Right cardiac atrium (tissue), 5 donors: ENCODE results near the gene PXDN. TPM values are rescaled to one million over a fixed set of nuclear protein-coding genes. Genes with fewer than 3 reads are reported as not detected.
"Not testable (repeated sequence)": the region's sequence is repeated elsewhere in the genome, so short reads cannot be mapped to it uniquely, and the experiment has no call there.

Experiments used
- ATAC-seq, 2 donors: fragments of 200-7000 bp; cut with Tn5 transposase; one replicate each; pipeline versions ENCODE4 v1.8.0 to v1.9.1; 2020; ENCODE audit warnings: moderate library complexity in 2 of 2, mild to moderate bottlenecking in 1 of 2
- DNase-seq, 3 donors: peaks; one replicate each; pipeline ENCODE4 v3.0.0-alpha.2; 2020
- H3K27ac ChIP-seq: one replicate; pipeline ENCODE4 v1.5.1; 2013; ENCODE audit warnings: mild to moderate bottlenecking, low read length, control low read depth, moderate library complexity
- H3K27me3 ChIP-seq: one replicate; pipeline ENCODE4 v1.6.1; 2013; ENCODE audit not compliant: control insufficient read depth, insufficient read depth
- H3K4me1 ChIP-seq: one replicate; pipeline ENCODE4 v1.6.1; 2013; ENCODE audit warnings: low read length; ENCODE audit not compliant: control insufficient read depth, insufficient read depth
- H3K4me3 ChIP-seq: one replicate; pipeline ENCODE4 v1.5.1; 2013; ENCODE audit warnings: low read length, control low read depth
- H3K9me3 ChIP-seq: one replicate; pipeline ENCODE4 v1.6.1; 2013; ENCODE audit warnings: low read length; ENCODE audit not compliant: control insufficient read depth
- WGBS: extraction: QIAGEN DNeasy Blood & Tissue Kit; methylation state at CpG from one replicate; pipeline ENCODE4 v1.1.7; 2013; 5-methylcytosine and 5-hydroxymethylcytosine counted together
- intact Hi-C, 4 donors: fragments of 100-400 bp; cut with DNase I; formaldehyde crosslinking; loops; one replicate each; pipeline versions ENCODE4 v1.11.0 to v1.14.0; 2022 to 2023
- polyA plus RNA-seq: library from polyadenylated mRNA; stranded (reverse); fragments of 200-250 nt; gene quantifications from one replicate; pipeline ENCODE4 v1.2.3, GENCODE V29; 2013
- total RNA-seq, 4 donors: library from RNA; stranded (reverse); fragmentation: NEBNext Ultra II Directional; extraction: Animal tissue kit (Norgen Biotek cat#: 25700); gene quantifications; one replicate each; pipeline ENCODE4 v1.2.1, GENCODE V29; 2021
- donor health status: healthy with polysubstance abuse.
- donor health status: DM: no; HTN: yes; CAD: no.
- donor health status: DM: no; HTN: no; CAD: no.
- donor health status: DM: no; HTN: yes; CAD: no; lungs with severe emphysema.
- donor health status: DM: yes; HTN: yes; CAD: no.

The PXDN gene
- total and polyA plus RNA-seq, 5 donors, result 7.6 to 40.7 (median 18.7) TPM

DNA sequence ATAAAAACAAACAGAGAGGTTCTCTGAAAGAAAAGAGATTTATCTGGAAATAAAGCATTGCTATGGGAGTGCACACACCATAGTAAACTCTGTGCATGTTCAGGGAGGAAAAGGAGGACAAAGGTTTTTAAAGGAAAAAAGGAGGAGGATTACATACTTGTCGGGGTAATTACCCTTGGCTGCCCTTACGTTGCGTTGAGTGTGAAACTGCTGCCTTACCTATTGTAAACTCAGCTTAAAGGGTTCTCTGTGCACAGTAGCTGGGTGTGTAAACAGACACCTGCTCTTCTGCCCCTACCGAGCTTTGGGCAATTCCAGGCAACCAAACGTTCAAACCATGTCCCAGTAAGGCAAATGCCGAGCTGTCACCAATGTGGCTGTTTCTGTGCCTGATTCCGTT, 29.6 kb upstream of the PXDN start:
- Histone ChIP-seq H3K4me3 (no peak overlapping the region), H3K27me3 (no peaks in the 10 kb centered on the region), H3K27ac (no peak overlapping the region), H3K4me1 (no peaks in the 10 kb centered on the region), H3K9me3 (no peaks in the 10 kb centered on the region)
- ATAC-seq, result no peak
- DNase-seq, result no peak
- WGBS, result 76% methylated on average over 7 of the region's 7 CpGs
- intact Hi-C loops, result no loop called here

DNA sequence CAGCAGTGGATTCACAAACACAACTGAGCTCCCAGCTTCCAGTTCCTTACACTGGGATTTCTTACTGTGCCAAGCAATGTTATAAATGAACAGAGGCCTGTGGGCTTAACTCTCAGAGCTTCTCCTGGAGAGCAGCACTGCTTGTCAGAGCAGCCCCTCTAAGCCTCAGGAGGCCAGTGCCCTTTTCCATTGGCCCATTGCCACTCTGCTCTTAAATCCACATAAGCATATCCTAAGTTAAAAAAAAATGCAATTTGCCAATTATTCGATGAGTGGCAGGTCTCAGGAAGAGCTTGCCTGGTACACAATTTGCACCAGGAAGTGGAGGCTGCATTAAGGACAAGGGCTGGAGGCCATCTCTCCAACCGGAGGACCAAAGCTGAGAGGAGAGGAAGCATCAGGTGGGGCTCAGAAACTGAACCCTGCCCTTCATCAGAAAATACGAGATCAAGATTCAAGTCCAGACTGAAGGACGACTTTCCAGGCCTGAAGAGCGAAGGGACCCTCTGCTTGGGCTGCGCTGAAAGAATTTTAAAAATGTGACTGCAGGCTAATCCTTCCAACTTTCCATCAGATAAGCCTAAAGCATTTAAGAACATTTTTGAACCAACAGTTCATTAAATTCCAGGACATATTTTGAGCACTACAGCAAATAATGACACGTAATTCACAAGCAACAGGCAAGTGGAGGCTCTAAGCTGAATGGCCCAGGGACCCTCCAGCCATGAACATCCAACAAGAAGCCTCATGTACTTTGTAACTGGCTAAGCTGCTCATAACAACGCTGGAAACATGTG, 28.4 kb upstream of the PXDN start:
- Histone ChIP-seq H3K4me1 (no peaks in the 10 kb centered on the region), H3K4me3 (no peak overlapping the region), H3K27ac (no peak overlapping the region), H3K9me3 (no peaks in the 10 kb centered on the region), H3K27me3 (no peaks in the 10 kb centered on the region)
- ATAC-seq (no peak), DNase-seq (no peak)
- WGBS, result 78% methylated on average over 8 of the region's 8 CpGs
- intact Hi-C loops, result no loop called here

GRCh38 chr2:1771626-1772280, 27.4 kb upstream of the PXDN start:
- no peak for ATAC-seq
- no peak for DNase-seq
- no peaks in the 10 kb centered on the region for H3K4me1 ChIP-seq
- no peaks in the 10 kb centered on the region for H3K27me3 ChIP-seq
- WGBS, result 74% methylated on average over 3 of the region's 3 CpGs
- no peak overlapping the region for H3K27ac ChIP-seq
- H3K9me3 ChIP-seq, result no peaks in the 10 kb centered on the region
- intact Hi-C loops, result no loop called here
- no peak overlapping the region for H3K4me3 ChIP-seq

GRCh38 chr2:1770566-1771380, 26.5 kb upstream of the PXDN start:
- 92% methylated on average over 23 of the region's 23 CpGs for WGBS
- H3K4me1 ChIP-seq, result no peaks in the 10 kb centered on the region
- no peak for DNase-seq
- H3K27me3 ChIP-seq, result no peaks in the 10 kb centered on the region
- no peak overlapping the region for H3K4me3 ChIP-seq
- H3K27ac ChIP-seq, result no peak overlapping the region
- no peaks in the 10 kb centered on the region for H3K9me3 ChIP-seq
- no peak for ATAC-seq
- intact Hi-C loops, result no loop called here

- no peaks in the 10 kb centered on the region for H3K9me3 ChIP-seq
- no peaks in the 10 kb centered on the region for H3K4me1 ChIP-seq
- H3K27ac ChIP-seq, result no peak overlapping the region
- intact Hi-C loops, result no loop called here
- DNase-seq (peak; percentile 43 to 81 (median 74)), ATAC-seq (peak; percentile 55 to 75)
- no peak overlapping the region for H3K4me3 ChIP-seq
- no peaks in the 10 kb centered on the region for H3K27me3 ChIP-seq
- 64% methylated on average over 13 of the region's 13 CpGs for WGBS
These were observed 25.5 kb upstream of the PXDN start for GRCh38 chr2:1769703-1770422.

- DNase-seq (no peak), ATAC-seq (no peak)
- Histone ChIP-seq H3K4me3 (no peak overlapping the region), H3K9me3 (no peaks in the 10 kb centered on the region), H3K4me1 (no peaks in the 10 kb centered on the region), H3K27ac (no peak overlapping the region), H3K27me3 (no peaks in the 10 kb centered on the region)
- intact Hi-C loops, result no loop called here
- 95% methylated on average over 23 of the region's 23 CpGs for WGBS
These were observed 23.8 kb upstream of the PXDN start for GRCh38 chr2:1767939-1768691.

DNA sequence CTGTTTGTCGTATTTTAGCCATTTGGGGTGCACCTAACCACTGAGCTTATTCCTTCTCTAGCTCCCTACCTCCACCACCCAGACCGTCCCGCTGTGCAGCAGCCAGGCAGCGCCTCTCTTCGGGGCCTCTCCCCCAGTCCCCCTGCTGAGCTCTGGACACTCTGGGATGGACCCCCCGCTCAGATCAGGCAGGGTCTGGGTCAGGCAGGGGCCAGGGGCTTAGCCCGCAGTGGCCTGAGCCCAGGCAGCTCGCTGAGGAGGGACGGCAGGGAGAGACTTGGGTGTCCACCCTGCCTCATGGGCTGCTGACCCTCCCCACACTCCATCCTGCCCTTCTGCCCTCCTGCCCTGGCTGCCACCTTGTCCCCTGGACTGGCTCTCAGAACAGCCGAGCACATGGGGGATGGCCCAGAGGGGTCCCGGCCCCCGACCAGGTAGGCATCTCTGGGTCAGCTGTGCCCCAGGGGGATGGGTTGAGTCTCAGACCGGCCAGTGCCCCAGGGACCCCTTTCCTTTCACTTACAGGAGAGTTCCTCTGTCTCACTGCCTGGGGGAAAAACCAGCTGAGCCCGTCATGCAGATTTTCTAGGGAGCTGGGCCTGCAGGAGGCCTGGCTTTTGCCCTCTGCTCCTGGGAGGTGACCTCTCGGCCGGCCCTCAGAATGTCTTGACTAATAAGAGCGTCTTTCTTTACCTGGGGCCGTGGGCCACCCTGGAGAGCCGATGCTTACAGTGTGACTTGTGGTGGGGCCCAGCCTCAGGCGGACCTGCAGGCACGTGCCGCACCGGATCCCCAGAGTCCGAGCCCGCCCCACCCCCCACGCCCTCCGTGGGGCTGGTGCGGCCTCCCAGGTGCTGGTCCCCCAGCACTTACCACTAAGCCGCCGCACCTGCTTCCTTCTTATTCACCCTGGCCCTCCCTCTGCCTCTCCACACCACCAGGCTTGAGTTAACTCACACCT, 22.8 kb upstream of the PXDN start:
- Histone ChIP-seq H3K4me1 (no peaks in the 10 kb centered on the region), H3K4me3 (no peak overlapping the region), H3K27ac (no peak overlapping the region), H3K27me3 (no peaks in the 10 kb centered on the region), H3K9me3 (no peaks in the 10 kb centered on the region)
- intact Hi-C loops, result no loop called here
- ATAC-seq (peak; percentile 19 to 28), DNase-seq (peak in 1 of 3 donors; percentile 43)
- 81% methylated on average over 30 of the region's 30 CpGs for WGBS

GRCh38 chr2:1766425-1766824, 22.1 kb upstream of the PXDN start:
- ATAC-seq (peak in 1 of 2 donors; percentile 26), DNase-seq (no peak)
- H3K4me1 ChIP-seq, result no peaks in the 10 kb centered on the region
- no peaks in the 10 kb centered on the region for H3K27me3 ChIP-seq
- H3K9me3 ChIP-seq, result no peaks in the 10 kb centered on the region
- no peak overlapping the region for H3K27ac ChIP-seq
- 90% methylated on average over 6 of the region's 6 CpGs for WGBS
- H3K4me3 ChIP-seq, result no peak overlapping the region
- intact Hi-C loops, result no loop called here

GRCh38 chr2:1765201-1765600, 20.9 kb upstream of the PXDN start:
- H3K27ac ChIP-seq, H3K4me3 ChIP-seq, H3K9me3 ChIP-seq, intact Hi-C loops, ATAC-seq, DNase-seq, H3K4me1 ChIP-seq, H3K27me3 ChIP-seq: not testable (repeated sequence)
- WGBS, result 90% methylated on average over 2 of the region's 2 CpGs
